C1 segment of cervical spinal cord (tissue), 14 donors: ENCODE measurements around the gene KRTAP5-8.
"Not testable (repeated sequence)": the region's sequence is repeated elsewhere in the genome, so short reads cannot be mapped to it uniquely, and the experiment has no call there.

Experiments
- DNase-seq, 14 donors: peaks; one replicate each; lab custom pipeline; 2025; lab: John Stamatoyannopoulos, UW

Gene KRTAP5-8

DNA sequence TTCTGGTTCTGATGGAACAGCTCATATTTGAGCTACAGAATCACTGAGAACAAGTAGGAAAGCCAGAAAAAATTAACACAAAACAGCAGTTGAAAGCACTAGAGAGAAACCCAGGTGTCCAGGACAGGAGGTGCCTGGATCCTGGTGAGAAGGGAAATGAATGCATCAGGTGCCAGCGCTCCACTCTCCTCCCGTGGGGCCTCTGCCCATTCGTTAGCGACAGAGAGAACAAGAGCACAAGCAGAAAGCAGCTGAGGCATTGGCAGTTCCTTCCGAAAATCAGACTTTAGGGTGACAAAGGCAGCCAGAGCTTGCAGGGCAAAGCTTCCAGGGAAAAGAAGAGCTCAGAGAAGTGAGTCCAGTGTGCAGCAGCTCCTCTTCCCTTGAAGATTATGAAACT is 30.7 kb upstream of the KRTAP5-8 start:
- DNase-seq, result no peak

DNA sequence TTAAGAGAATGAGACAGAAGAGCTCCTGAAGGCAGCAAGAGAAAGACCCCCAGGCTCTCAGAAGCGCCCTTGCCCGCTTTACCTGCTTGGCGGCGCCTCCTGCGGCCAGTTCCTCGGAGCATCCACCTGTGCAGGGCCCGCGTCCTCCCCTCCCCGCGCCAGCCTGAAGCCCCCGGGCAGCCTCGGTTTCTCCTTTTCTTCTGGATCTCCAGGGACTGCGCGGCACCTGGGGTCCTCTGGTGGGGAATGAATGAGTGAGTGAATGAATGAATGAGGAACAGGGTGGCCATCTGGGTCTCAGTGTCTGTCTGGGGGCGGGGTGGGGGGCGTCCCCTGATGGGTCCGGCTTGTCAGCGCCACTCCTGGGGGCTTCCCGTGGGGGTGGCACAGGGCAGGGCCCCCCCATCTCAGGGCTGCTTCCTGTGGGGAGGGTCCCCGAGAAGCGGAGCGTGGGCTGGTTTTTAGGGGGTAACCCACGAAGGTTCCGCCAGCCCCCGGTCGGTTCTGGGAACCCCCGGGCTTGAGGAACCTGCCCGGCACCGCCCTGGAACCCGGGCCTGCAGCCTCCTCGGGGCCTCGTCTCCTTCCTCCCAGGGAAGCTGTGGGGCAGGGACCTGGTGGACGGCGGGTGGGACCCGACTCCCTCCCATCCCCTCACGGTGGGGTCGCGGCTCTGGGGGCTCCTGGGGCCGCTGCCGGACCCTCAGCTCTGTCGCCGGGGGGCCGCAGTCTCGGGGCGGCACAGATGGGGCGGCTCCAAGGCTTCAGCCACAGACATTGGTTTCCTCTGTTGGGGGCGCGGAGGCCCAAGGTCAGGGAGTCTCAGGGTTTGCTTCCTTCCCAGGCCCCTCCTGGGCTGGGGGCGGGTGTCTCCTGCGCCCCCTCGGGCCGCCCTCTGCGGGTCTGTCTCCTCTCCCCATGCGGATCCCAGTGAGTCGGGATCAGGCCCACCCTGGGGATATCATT is 19.0 kb upstream of the KRTAP5-8 start:
- DNase-seq, result no peak

DNA sequence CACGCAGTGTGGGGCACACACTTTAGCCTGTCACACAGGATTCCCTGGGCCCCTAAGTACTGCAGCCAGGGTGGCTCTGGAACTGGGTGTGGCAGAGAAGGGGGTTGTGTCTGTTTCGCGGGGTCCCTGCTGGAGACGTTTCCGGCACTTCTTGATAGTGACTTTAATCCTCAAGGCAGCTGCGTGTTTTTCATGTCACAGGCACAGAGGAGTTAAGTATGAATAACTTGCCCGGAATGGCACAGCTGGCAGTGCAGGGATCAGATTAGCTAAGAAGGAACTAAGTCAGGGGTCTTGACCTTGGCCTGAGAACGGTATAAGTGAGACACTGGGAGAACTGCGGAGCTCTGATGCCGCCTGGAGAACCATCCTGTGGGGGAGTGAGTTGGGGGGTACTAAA is 18.3 kb upstream of the KRTAP5-8 start:
- no peak for DNase-seq

DNA sequence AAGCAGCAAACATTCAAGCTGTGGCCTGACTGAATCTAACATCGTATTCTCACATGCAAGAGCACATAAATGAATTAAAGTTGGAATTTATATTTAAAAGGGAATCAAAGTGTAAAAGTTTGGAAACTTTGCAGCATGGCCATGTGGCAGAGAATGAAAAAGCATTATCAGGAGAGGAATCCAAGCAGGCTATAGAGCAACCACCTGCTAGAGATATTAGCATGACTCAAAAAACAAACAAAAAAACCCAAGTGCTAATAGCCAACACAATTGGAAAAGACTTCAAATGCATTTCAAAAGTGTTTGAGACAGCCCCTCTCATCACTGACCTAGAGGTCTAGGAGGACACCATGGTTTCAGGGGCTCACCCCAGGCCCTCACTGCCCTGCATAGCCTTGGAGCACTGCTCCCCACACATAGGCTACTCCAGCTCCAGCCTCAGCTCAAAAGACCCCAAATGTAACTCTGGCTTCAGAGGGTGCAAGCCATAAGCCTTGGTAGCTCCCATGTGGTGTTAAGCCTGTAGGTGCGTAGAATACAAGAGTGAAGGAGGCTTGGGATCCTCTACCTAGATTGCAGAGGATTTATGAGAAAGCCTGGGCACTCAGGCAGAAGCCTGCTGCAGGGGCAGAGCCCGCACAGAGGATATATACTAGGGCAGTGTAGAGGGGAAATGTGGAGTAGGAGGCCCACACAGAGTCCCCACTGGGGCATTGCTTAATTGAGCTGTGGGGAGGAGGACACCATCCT is 12.5 kb upstream of the KRTAP5-8 start:
- no peak for DNase-seq

DNA sequence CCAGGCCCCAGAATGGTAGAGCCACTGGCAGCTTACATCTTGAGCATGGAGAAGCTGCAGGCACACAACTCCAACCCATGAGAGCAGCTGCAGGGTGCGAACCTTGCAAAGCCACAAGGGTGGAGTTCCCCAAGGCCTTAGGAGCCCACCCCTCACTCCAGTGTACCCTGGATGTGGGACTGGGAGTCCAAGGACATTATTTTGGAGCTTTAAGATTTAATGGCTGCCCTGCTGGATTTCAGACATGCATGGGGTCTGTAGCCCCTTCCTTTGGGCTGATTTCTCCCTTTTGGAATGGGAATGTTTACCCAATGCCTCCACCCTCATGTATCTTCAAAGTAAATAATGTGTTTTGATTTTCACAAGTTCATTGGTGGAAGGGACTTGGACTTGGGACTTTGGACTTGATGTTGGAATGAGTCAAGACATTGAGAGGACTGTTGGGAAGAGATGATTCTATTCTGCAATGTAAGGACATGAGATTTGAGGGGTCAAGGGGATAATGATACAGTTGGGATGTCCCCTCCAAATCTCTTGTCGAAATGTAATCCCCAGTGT is 11.8 kb upstream of the KRTAP5-8 start:
- DNase-seq, result no peak

DNA sequence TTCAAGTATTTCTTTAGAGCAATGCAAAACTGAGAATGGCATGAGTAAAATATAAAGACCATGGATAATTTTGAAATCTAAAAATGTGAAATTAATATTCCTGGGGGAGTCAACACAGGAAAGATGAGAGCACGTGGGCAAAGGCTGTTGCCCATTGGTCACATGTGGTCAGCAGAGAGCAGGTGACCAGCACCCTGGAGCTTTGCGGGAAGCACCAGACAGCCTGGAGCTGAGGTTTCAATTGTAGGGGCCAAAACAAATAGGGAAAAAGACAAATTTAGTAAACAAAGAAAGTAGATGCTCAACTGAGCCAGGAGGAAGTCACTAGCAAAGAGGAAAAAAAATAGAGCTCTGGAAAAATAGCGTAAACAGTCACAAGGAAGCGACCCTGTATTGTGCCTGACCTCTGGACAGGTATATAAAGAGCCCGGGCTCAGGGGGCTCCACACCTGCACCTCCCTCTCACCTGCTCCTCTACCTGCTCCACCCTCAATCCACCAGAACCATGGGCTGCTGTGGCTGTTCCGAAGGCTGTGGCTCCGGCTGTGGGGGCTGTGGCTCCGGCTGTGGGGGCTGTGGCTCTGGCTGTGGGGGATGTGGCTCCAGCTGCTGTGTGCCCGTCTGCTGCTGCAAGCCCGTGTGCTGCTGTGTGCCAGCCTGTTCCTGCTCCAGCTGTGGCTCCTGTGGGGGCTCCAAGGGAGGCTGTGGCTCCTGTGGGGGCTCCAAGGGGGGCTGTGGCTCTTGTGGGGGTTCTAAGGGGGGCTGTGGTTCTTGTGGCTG is 10.8 kb upstream of the KRTAP5-8 start, which contains the start of gene KRTAP5-7:
KRTAP5-7 (plus strand) TSS at position 472 of the 780 bp plus-strand sequence; CDS start at position 506, 34 bp downstream.
- DNase-seq, result not testable (repeated sequence)

DNA sequence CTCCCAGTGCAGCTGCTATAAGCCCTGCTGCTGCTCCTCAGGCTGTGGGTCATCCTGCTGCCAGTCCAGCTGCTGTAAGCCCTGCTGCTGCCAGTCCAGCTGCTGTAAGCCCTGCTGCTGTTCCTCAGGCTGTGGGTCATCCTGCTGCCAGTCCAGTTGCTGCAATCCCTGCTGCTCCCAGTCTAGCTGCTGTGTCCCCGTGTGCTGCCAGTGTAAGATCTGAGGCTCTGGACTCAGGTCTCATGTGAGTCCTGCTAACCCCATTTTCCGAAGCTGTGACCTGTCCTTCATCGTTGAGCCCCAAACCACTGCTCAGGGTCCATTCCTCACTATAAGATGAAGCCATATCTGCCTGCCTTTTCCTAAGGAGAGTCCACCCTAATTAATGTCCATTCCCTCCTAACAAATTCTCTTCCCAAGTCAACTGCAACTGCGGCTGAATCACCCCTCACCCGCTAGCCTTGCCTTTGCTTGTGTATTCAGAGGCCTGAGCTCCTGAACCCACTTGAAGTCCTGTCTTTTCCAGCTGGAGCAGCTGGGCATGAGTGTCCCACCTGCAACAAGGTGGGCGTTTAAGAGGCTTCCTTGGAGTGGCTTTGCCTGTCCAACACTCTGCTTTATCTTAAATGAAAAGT is 10.1 kb upstream of the KRTAP5-8 start:
- DNase-seq, result no peak

DNA sequence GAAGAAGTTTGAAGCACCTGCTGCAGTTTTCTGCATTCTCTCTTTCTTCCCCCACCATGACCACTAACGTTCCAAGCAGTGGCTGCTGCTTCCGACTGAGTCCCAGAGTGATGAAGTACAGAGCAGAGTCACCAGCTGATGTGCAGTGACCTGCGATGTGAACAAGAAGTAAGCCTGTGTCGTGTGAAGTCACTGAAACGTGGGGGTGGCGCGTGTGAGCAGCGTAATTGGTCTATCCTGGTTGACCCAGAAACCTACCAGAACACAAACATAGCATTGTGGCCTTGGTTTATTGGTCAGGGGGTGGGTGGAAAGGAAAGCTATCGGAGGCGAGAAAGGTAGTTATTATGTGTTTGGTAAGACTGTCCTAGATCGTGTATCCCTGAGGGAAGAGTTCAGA is 7.2 kb upstream of the KRTAP5-8 start:
- no peak for DNase-seq

DNA sequence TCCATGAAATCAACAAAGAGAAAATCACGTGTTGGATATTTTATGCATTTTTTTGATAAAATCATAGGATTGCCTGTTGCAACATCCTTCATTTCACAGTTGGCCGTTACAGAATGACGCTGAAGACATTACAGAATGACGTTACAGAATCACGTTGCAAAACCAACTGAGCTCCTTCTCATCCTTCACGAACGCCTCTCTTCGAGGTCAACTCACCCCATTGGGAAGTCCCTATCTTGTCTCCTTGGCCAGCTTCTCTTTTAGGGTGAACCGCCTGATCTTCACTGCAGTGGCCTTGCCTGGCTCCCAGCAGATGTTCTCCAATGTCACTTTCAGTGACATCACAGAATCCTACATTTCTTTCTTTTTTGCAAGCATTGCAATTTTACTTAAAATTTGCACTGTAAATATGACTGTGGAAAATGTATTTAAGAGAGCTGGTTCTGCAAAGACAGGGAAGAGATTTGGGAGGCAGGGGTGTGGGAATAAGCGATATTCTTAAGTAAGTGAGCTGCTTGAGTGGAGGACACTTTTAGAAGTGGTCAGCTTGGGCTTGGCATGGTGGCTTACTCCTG is 5.7 kb upstream of the KRTAP5-8 start:
- DNase-seq, result no peak

DNA sequence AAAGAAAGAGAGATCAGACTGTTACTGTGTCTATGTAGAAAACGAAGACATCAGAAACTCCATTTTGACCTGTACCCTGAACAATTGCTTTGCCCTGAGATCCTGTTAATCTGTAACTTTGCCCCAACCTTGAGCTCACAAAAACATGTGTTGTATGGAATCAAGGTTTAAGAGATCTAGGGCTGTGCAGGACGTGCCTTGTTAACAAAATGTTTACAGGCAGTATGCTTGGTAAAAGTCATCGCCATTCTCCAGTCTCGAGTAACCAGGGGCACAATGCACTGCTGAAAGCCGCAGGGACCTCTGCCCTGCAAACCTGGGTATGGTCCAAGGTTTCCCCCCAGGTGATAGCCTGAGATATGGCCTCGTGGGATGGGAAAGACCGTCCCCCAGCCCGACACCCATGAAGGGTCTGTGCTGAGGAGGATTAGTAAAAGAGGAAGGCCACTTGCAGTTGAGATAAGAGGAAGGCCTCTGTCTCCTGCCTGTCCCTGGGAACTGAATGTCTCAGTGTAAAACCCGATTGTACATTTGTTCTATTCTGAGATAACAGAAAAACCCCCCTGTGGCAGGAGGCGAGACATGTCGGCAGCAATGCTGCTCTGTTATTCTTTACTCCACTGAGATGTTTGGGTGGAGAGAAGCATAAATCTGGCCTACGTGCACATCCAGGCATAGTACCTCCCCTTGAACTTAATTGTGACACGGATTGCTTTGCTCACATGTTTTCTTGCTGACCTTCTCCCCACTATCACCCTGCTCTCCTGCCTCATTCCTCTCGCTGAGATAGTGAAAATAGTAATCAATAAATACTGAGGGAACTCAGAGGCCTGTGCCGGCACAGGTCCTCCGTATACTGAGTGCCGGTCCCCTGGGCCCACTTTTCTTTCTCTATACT is 2.9 kb upstream of the KRTAP5-8 start:
- DNase-seq, result not testable (repeated sequence)

DNA sequence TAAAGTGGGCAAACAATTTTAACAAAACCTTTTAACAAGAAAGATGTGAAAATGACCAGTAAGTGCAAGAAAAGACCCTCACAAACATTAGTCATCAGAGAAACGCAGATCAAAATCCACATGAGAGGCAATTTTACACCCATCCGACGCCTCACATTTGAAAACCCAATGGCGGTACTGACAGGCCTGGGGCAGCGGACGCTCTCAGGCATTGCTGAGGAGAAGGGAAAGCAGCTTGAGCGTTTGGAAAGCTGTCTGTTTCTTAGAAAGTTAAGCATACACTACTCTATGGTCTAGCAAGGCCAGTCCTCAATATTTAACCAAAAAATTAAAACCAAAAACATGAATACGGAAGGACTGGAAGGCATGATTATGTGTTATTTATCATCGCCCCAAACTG is 2.0 kb upstream of the KRTAP5-8 start:
- DNase-seq, result no peak

DNA sequence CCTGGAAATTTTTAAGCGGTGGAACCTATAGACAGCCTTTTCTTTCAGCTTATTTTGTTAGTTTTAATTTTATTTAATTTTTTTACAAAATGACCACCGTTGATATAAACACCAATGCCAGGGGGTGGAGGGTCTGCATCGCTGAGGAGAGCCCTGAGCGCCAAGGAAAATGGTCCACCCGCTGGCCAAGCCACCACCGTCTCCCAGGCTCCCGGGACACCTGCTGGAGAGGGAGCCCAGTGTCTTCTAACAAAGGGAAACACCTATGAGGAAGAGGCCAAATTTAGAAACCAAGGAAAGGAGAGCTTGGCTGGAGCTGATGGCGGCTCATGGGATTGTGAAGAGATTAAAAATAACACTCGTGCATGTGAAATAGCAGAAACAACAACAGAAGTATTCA is 288 bp upstream of the KRTAP5-8 start:
- no peak for DNase-seq

DNA sequence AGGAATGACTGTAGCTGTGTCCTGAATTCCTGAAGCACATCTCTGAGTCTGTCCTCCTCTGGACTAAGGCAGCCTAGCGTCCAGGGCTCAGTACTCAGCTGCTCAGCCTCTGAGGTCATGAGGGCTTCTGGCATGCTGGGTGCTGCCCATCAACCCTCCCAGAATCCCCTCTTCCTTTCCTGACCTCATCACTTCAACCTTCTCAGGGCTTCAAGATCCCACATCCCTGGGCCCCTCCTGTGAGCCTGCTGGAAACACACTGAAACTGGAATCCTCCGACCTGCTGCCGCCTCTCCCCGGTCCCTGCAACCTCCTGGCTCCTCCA is 803 bp downstream of the KRTAP5-8 start:
- DNase-seq, result no peak

DNA sequence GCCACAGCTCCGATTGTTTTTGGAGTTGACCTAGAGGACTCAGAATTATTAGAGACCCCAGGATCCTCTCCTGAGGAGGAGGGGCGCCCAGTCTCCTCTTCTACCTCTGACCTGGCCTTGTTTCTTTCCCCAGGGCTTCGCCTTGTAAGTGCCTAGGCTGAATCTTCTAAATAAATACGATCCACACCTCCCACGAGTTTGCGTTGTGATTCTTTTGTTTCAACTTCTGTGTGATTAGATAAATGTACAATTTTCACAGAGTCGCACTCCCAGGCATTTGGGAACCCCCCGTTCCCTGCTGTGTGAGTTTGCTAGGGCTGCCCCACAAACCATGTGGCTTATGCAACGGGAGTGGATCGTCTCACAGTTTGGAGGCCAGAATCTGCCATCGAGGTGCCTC is 1.2 kb downstream of the KRTAP5-8 start:
- DNase-seq, result no peak

DNA sequence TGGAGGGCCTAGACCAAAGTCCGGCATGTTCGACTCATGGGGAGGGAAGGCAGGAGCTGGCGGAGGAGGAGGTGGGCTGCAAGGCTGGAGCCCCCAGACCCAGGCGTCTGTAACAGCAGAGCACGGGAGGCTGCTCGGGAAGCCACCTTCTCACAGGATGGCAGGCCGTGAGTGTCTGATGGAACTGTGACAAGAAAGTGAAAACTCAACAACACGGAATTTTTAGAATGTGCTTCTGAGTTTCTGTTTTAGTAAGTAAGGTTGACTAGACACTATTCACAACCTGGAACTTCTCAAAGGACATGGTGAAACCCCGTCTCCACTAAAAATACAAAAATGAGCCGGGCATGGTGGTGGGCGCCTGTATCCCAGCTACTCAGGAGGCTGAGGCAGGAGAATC is 2.1 kb downstream of the KRTAP5-8 start:
- not testable (repeated sequence) for DNase-seq

DNA sequence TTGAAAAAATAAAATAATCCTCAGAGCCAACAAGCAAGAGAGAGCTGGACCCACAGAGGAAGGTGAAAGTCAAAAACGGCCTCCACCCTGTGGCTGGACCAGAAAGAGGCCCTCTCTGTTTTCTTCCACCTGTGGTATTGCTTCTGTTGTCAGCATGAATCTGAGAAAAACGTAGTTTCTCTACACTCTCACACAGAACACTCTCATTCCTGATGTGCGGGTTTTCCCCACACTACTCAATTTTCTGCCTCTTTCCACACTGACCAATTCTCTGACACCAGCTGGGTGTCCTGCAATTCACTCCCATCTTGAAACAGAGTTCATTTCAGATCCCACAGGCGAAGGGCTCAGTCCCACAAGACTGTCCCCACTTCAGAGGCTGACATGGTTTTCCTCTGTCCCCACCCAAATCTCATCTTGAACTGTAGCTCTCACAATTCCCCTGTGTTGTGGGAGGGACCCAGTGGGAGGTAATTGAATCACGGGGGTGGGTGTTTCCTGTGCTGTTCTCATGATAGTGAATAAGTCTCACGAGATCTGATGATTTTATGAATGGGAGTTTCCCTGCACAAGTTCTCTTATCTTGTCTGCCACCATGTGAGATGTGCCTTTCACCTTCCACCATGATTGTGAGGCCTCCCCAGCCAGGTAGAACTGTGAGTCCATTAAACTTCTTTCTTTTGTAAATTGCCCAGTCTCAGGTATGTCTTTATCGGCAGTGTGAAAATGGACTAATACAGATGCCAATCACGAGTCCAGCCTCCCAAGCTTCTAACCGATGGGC is 2.9 kb downstream of the KRTAP5-8 start:
- not testable (repeated sequence) for DNase-seq

DNA sequence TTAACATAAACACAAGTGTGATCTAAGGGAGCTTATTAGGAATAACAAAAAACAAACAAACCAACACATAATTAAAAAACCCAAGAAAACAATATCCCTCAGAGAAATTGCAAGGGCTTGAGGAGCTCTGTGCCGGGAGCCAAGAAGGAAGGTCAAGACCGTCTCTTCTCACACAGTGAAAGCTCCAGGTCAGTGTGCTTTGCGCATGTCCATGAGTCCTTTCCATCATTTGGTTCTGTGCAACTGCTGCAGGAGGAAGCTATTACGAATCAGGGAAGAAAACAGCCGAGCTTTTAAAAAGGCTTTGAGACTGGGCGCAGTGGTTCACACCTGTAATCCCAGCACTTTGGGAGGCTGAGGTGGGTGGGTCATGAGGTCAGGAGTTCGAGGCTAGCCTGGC is 4.6 kb downstream of the KRTAP5-8 start:
- DNase-seq, result no peak

DNA sequence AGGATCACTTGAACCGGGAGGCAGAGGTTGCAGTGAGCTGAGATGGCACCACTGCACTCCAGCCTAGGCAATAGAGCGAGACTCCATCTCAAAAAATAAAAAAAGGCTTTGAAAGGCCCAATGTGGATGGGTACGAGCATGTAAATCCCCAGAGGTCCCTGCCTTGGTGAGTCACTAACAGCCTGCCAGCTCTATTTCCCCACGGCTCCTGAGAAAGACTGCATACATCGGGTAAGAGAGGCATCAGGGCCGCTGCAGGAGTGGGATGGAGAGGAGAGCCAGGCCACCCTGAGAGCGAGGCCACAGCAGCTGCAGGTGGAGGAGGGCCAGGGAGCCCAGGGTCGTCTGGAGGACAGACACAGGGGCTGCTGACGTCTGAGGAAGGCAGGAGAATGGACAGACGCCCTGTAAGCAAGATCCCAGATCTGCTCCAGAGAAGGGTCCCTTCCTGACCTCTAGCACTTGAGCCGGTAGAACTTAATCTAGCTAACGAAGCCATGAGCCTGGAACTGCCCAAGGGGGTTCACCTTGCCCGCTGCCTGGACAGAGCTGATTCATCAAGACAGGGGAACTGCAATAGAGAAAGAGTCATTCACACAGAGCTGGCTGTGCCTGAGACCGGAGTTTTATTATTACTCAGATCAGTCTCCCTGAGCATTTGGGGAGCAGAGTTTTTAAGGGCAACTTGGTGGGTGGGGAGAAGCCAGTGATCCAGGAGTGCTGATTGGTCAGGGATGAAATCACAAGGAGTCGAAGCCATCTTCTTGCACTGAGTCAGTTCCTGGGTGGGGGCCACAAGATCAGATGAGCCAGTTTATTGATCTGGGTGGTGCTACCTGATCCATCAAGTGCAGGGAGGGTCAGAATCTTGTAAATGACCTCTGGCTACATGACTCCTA is 5.3 kb downstream of the KRTAP5-8 start:
- DNase-seq, result no peak
